DOHH2 (cell line): ENCODE data around the gene DDO.

Source experiments
- EZH2phosphoT487 ChIP-seq: fragments of 200-600 bp; sonication (generic); IDR thresholded peaks from 2 replicates; pipeline ENCODE4 v1.6.1; 2017; ENCODE audit warnings: borderline replicate concordance, mild to moderate bottlenecking, antibody characterized with exemption, low read length, moderate library complexity, mixed read lengths
- TF ChIP-seq, protein P1 (sequence below): fragments of 200-600 bp; sonication (generic); IDR thresholded peaks from one replicate; pipeline ENCODE4 v1.5.1; 2014; ENCODE audit warnings: antibody characterized with exemption, mild to moderate bottlenecking, low read depth, low read length; ENCODE audit not compliant: poor library complexity, severe bottlenecking

DNA sequence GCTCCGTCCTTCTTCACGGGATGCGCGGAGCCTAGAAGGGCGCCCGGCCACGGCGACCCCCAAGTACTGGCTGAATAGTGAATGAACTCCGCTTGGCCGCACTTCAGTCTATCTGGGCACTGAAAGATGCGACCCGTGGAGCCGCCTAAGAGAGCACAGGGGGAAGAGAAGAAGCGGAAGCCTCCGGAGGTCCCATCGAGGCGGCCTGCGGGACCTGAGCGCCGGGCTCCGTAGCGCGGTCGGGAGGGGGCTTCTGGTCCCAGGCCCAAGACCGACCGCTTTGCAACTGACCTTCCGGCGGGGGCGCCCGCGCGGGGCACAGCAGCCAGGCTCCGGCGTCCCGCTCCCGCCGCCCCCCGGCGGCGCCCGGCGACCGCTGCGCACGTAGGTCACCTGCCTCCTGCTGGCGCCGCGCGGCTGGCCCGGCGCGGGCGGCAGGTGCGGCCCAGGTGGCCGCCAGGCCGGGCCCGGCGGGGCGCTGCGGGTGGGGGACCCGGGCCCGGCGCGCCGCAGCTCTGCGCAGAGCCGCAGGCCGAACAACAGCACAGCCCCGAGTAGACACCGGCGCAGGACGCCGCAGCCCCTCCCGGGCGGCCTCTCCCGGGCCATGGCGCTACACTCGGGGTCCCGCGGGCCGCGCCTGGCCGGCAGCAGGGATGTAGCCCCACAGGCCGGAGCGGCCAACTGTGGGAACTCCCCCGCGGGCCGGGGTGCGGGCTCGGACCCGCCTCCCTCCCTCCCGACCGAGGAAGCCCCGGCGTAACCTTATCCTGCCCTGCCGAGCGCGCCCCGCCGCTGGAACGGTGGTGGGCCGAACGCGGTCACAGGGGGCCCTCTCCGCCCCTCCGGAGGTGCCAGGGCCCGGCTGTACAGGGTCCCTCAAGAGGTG, 57.5 kb downstream of the DDO start, which contains the start of gene METTL24:
- TF ChIP-seq, protein P1, sequence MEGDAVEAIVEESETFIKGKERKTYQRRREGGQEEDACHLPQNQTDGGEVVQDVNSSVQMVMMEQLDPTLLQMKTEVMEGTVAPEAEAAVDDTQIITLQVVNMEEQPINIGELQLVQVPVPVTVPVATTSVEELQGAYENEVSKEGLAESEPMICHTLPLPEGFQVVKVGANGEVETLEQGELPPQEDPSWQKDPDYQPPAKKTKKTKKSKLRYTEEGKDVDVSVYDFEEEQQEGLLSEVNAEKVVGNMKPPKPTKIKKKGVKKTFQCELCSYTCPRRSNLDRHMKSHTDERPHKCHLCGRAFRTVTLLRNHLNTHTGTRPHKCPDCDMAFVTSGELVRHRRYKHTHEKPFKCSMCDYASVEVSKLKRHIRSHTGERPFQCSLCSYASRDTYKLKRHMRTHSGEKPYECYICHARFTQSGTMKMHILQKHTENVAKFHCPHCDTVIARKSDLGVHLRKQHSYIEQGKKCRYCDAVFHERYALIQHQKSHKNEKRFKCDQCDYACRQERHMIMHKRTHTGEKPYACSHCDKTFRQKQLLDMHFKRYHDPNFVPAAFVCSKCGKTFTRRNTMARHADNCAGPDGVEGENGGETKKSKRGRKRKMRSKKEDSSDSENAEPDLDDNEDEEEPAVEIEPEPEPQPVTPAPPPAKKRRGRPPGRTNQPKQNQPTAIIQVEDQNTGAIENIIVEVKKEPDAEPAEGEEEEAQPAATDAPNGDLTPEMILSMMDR, result no peak
- TF ChIP-seq EZH2phosphoT487, result no peak
